Fibroblast of lung (primary cell): Measurements from ENCODE around the gene NBEA.

Source experiments
- CTCF ChIP-seq, 2 donors: IDR thresholded peaks in 1 of 2; conservative IDR thresholded peaks in 1 of 2; 1 replicate in 1 of 2; 2 replicates in 1 of 2; pipeline ENCODE4 v1.5.1; 2011 to 2012; ENCODE audit warnings: low read length in 2 of 2, control low read depth in 1 of 2, inconsistent platforms in 1 of 2, low read depth in 1 of 2, mild to moderate bottlenecking in 1 of 2
- EZH2 ChIP-seq: IDR thresholded peaks from 2 replicates; pipeline ENCODE4 v1.5.1; 2012; ENCODE audit warnings: low read length, control low read depth, mild to moderate bottlenecking; ENCODE audit errors: missing control alignments

GRCh38 chr13:35469806-35470525 is 527.9 kb downstream of the NBEA start:
- TF ChIP-seq EZH2 (no peak), CTCF (conservative IDR thresholded peaks at IDR 0.05 in 1 of 2, IDR thresholded peaks at IDR 0.05 in 1 of 2; ENCODE audit: low read depth in 1 of 2, low read length in 2 of 2) (no peak)
